PC-3 (cell line): Measurements from ENCODE around the gene RBM20. TPM values are rescaled to one million over a fixed set of nuclear protein-coding genes. Genes with fewer than 3 reads are reported as not detected.

Experiments
- ATAC-seq: fragments of 200-7000 bp; cut with Tn5 transposase; 2 replicates; pipeline ENCODE4 v1.9.1; 2020; ENCODE audit warnings: mild to moderate bottlenecking, moderate library complexity
- BruUV-seq: library from RNA; stranded (reverse); fragments of 400-500 nt; replicated peaks from 2 replicates; lab custom pipeline; 2021; lab: Mats Ljungman, UMichigan
- CTCF ChIA-PET: fragments of 300-600 bp; sonication (Branson Sonifier 250); formaldehyde crosslinking; loops from one replicate; lab custom pipeline; 2022; ENCODE audit warnings: antibody characterized with exemption; lab: Charles Lee
- POLR2A ChIA-PET: fragments of 300-600 bp; sonication (Branson Sonifier 250); formaldehyde crosslinking; loops from one replicate; lab custom pipeline; 2022; ENCODE audit warnings: antibody characterized with exemption; ENCODE audit not compliant: unreplicated experiment; lab: Charles Lee
- DNase-seq: peaks from one replicate; pipeline ENCODE4 v3.0.0-alpha.2; 2015
- H2AFZ ChIP-seq: fragments of 300-600 bp; sonication (generic); 2 replicates; pipeline ENCODE4 v1.6.0; 2016; ENCODE audit warnings: antibody characterized with exemption, low read length
- H3F3A ChIP-seq: fragments of 300-600 bp; sonication (generic); one replicate; pipeline ENCODE4 v1.6.0; 2017; ENCODE audit warnings: antibody characterized with exemption, low read length, control low read depth, mild to moderate bottlenecking; ENCODE audit not compliant: unreplicated experiment
- H3K27ac ChIP-seq: fragments of 300-600 bp; sonication (generic); 2 replicates; pipeline ENCODE4 v1.5.1; 2016; ENCODE audit warnings: mild to moderate bottlenecking, low read length
- H3K27me3 ChIP-seq: fragments of 300-600 bp; sonication (generic); 2 replicates; pipeline ENCODE4 v1.6.1; 2016; ENCODE audit warnings: low read length, mixed read lengths
- H3K36me3 ChIP-seq: fragments of 300-600 bp; sonication (generic); 2 replicates; pipeline ENCODE4 v1.6.1; 2016; ENCODE audit warnings: low read depth, mixed run types, low read length, mixed read lengths
- H3K4me1 ChIP-seq: fragments of 300-600 bp; sonication (generic); 2 replicates; pipeline ENCODE4 v1.5.1; 2016; ENCODE audit warnings: low read length; ENCODE audit not compliant: insufficient read depth
- H3K4me2 ChIP-seq: fragments of 300-600 bp; sonication (generic); 2 replicates; pipeline ENCODE4 v1.6.0; 2016; ENCODE audit warnings: low read length
- H3K4me3 ChIP-seq: fragments of 300-600 bp; sonication (generic); 2 replicates; pipeline ENCODE4 v1.5.1; 2016; ENCODE audit warnings: mild to moderate bottlenecking, low read length, mixed read lengths
- H3K79me2 ChIP-seq: fragments of 300-600 bp; sonication (generic); 2 replicates; pipeline ENCODE4 v1.6.1; 2017; ENCODE audit warnings: low read length, mixed read lengths
- H3K9ac ChIP-seq: fragments of 300-600 bp; sonication (generic); 2 replicates; pipeline ENCODE4 v1.6.0; 2016; ENCODE audit warnings: mild to moderate bottlenecking, low read length
- H3K9me2 ChIP-seq: fragments of 300-600 bp; sonication (generic); replicated peaks from 2 replicates; pipeline ENCODE4 v1.6.1; 2016; ENCODE audit warnings: mixed run types, low read length, mixed read lengths
- H3K9me3 ChIP-seq: fragments of 300-600 bp; sonication (generic); 2 replicates; pipeline ENCODE4 v1.6.1; 2016; ENCODE audit warnings: low read length, mixed read lengths
- H4K20me1 ChIP-seq: fragments of 300-600 bp; sonication (generic); 2 replicates; pipeline ENCODE4 v1.6.1; 2016; ENCODE audit warnings: low read length, mixed read lengths
- EZH2 ChIP-seq: fragments of 300-600 bp; sonication (generic); IDR thresholded peaks from one replicate; pipeline ENCODE4 v1.6.1; 2017; ENCODE audit warnings: antibody characterized with exemption, mild to moderate bottlenecking, low read length; ENCODE audit not compliant: unreplicated experiment
- EZH2phosphoT487 ChIP-seq: fragments of 300-600 bp; sonication (generic); IDR thresholded peaks from 2 replicates; pipeline ENCODE4 v1.6.1; 2018; ENCODE audit warnings: mild to moderate bottlenecking, antibody characterized with exemption, low read length, borderline replicate concordance
- intact Hi-C: fragments of 100-400 bp; cut with micrococcal nuclease; formaldehyde crosslinking; loops from 2 replicates; pipeline ENCODE4 v1.9.0; 2023
- total RNA-seq: library from RNA; depleted of rRNA; stranded (reverse); fragments of >200 nt; gene quantifications from 2 replicates; pipeline ENCODE4 v1.2.3, GENCODE V29; 2014
- TF ChIP-seq, protein P1 (sequence below): fragments of 300-600 bp; sonication (generic); conservative IDR thresholded peaks from 2 replicates; pipeline ENCODE4 v1.5.1; 2017; ENCODE audit warnings: antibody characterized with exemption, low read depth, mild to moderate bottlenecking, low read length

The RBM20 gene
- total RNA-seq, 1 experiment from 2014 or later, result 0.40 TPM

DNA sequence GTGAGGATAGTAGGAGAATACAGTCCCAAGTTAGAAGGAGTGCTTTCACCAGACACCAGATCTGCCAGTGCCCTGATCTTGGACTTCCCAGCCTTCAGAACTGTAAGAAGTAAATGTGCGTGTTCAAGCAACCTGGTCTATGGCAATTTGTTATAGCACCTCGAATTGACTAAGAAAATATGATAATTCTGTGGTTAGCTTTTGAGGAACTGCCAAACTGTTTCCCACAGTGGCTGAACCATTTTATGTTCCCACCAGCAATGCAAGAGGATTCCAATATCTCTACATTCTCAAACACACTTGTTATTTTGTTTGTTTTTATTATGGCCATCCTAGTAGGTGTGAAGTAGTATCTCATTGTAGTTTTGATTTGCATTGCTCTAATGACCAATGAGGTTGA, 47.0 kb downstream of the RBM20 start:
- TF ChIP-seq EZH2 (no peak), EZH2phosphoT487 (no peak)
- TF ChIP-seq, protein P1, sequence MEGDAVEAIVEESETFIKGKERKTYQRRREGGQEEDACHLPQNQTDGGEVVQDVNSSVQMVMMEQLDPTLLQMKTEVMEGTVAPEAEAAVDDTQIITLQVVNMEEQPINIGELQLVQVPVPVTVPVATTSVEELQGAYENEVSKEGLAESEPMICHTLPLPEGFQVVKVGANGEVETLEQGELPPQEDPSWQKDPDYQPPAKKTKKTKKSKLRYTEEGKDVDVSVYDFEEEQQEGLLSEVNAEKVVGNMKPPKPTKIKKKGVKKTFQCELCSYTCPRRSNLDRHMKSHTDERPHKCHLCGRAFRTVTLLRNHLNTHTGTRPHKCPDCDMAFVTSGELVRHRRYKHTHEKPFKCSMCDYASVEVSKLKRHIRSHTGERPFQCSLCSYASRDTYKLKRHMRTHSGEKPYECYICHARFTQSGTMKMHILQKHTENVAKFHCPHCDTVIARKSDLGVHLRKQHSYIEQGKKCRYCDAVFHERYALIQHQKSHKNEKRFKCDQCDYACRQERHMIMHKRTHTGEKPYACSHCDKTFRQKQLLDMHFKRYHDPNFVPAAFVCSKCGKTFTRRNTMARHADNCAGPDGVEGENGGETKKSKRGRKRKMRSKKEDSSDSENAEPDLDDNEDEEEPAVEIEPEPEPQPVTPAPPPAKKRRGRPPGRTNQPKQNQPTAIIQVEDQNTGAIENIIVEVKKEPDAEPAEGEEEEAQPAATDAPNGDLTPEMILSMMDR, result no peak
- H3K4me2 ChIP-seq, result no peak overlapping the region
- H3F3A ChIP-seq, result no peaks in the 10 kb centered on the region
- no peaks in the 10 kb centered on the region for H3K9me3 ChIP-seq
- CTCF ChIA-PET, result no interaction called here
- intact Hi-C loops, result no loop called here
- no peak overlapping the region for H3K9ac ChIP-seq
- no peaks in the 10 kb centered on the region for H3K36me3 ChIP-seq
- DNase-seq, result no peak
- no peak overlapping the region for H2AFZ ChIP-seq
- H3K4me3 ChIP-seq, result no peak overlapping the region
- no peaks in the 10 kb centered on the region for H3K9me2 ChIP-seq
- no peaks in the 10 kb centered on the region for H3K4me1 ChIP-seq
- no peak overlapping the region for H3K27ac ChIP-seq
- no peaks in the 10 kb centered on the region for H3K79me2 ChIP-seq
- ATAC-seq, result no peak
- H4K20me1 ChIP-seq, result no peaks in the 10 kb centered on the region
- BruUV-seq, result no TSS peak
- POLR2A ChIA-PET, result no interaction called here
- H3K27me3 ChIP-seq, result no peaks in the 10 kb centered on the region

DNA sequence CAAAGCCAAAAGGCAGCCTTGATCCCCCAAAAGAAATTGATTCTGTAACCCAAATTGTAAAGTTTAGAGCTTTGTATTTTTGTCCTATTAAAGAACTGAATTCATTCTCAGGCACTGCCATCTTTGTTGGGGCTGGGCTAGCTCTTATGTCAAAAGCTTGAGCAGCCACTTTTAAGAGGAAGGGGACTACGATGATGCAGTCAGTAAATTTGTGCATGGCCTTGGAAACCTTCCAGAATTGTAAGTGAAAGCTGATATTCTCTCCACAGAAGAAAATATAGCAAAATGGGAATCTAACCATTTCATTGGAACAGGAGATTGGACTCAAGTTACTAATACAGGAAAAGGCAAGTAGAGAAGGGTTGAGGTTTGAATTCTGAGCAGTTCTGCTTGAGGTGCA, 50.1 kb downstream of the RBM20 start:
- Histone ChIP-seq H3K9ac (no peak overlapping the region), H2AFZ (no peak overlapping the region), H3K27ac (no peak overlapping the region), H3K27me3 (no peaks in the 10 kb centered on the region), H3K4me3 (no peak overlapping the region), H3K9me2 (no peaks in the 10 kb centered on the region), H3K36me3 (no peaks in the 10 kb centered on the region), H3K4me2 (no peak overlapping the region), H3K9me3 (no peaks in the 10 kb centered on the region), H3K79me2 (no peaks in the 10 kb centered on the region), H3K4me1 (no peaks in the 10 kb centered on the region), H3F3A (no peaks in the 10 kb centered on the region), H4K20me1 (no peaks in the 10 kb centered on the region)
- BruUV-seq, result no TSS peak
- ATAC-seq (no peak), DNase-seq (no peak)
- POLR2A ChIA-PET, result no interaction called here
- CTCF ChIA-PET, result no interaction called here
- intact Hi-C loops, result no loop called here
- TF ChIP-seq, protein P1, result no peak
- TF ChIP-seq EZH2 (no peak), EZH2phosphoT487 (no peak)

DNA sequence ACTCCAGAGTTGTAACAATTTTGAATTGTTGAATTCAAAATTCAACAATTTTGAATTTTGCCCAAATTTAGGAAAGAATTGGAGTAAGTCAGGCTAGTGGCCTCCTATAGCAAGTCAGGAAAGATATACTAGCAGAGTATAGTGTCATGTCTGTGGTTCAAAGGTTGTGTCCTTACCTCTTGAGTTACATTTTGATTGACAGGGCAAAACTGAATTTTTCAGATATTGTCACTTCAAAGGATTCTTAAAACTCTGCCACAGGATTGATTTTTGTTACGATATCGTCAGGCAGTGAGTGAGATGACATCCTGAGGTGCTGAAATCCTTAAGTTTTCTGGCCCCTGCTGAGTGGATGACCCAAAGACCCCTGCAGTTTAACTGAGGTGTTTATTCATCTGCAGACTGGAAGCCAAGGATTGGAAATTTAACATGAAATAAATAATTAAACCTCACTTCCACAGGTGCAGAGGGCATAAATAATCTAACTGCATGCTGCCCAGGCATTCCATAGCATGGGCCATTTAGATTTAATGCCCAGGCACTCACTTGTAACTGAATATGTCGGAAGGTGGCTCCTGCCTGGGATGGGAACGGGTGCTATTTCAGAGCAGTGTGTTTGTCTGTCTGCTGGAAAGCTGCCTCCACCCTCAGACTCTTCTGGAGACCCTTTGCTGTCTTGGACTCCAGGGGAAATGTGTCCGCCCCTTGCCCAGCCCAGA, 50.8 kb downstream of the RBM20 start:
- no peak for TF ChIP-seq EZH2phosphoT487
- intact Hi-C loops, result no loop called here

More for the DNA sequence above, 50.8 kb downstream of the RBM20 start:
- Histone ChIP-seq H3K27me3 (no peaks in the 10 kb centered on the region), H2AFZ (no peak overlapping the region), H3K9me2 (no peaks in the 10 kb centered on the region), H3F3A (no peaks in the 10 kb centered on the region), H3K4me1 (no peaks in the 10 kb centered on the region), H3K79me2 (no peaks in the 10 kb centered on the region), H3K4me3 (no peak overlapping the region), H3K27ac (no peak overlapping the region), H3K9ac (no peak overlapping the region), H3K9me3 (no peaks in the 10 kb centered on the region), H4K20me1 (no peaks in the 10 kb centered on the region), H3K4me2 (no peak overlapping the region), H3K36me3 (no peaks in the 10 kb centered on the region)
- no TSS peak for BruUV-seq
- CTCF ChIA-PET, result no interaction called here
- no peak for ATAC-seq
- DNase-seq, result no peak
- POLR2A ChIA-PET, result no interaction called here
